Calu3 (cell line): ENCODE measurements around the gene SLAMF9. TPM values are rescaled to one million over a fixed set of nuclear protein-coding genes. Genes with fewer than 3 reads are reported as not detected.
A peak's percentile ranks its signal among the peaks of the same experiment; 100 is the strongest.

Experiments used
- BruUV-seq: library from RNA; stranded (reverse); fragments of 400-500 nt; replicated peaks from 2 replicates; lab custom pipeline; 2021; lab: Mats Ljungman, UMichigan
- CTCF ChIA-PET: fragments of 300-600 bp; sonication (Branson Sonifier 250); formaldehyde crosslinking; loops from one replicate; lab custom pipeline; 2022; ENCODE audit warnings: antibody characterized with exemption; lab: Charles Lee
- DNase-seq: peaks from one replicate; pipeline ENCODE4 v3.0.0; 2022
- H3K27ac Mint-ChIP-seq: one replicate; pipeline ENCODE4 v1.8.0; 2022; ENCODE audit warnings: mixed read lengths; ENCODE audit not compliant: unreplicated experiment
- H3K27me3 Mint-ChIP-seq: one replicate; pipeline ENCODE4 v1.8.0; 2022; ENCODE audit warnings: mixed read lengths; ENCODE audit not compliant: unreplicated experiment
- H3K36me3 Mint-ChIP-seq: one replicate; pipeline ENCODE4 v1.8.0; 2022; ENCODE audit warnings: mild to moderate bottlenecking, moderate library complexity, mixed read lengths; ENCODE audit not compliant: insufficient read depth, unreplicated experiment
- H3K4me1 Mint-ChIP-seq: one replicate; pipeline ENCODE4 v1.8.0; 2022; ENCODE audit warnings: mild to moderate bottlenecking, low read depth, mixed read lengths; ENCODE audit not compliant: unreplicated experiment
- H3K4me3 Mint-ChIP-seq: one replicate; pipeline ENCODE4 v1.8.0; 2022; ENCODE audit warnings: mild to moderate bottlenecking, low read depth, moderate library complexity, mixed read lengths; ENCODE audit not compliant: unreplicated experiment
- H3K9me3 Mint-ChIP-seq: one replicate; pipeline ENCODE4 v1.8.0; 2022; ENCODE audit warnings: low read depth, mixed read lengths; ENCODE audit not compliant: unreplicated experiment
- intact Hi-C: fragments of 100-400 bp; cut with micrococcal nuclease; formaldehyde crosslinking; loops from one replicate; pipeline ENCODE4 v1.10.0; 2022; ENCODE audit not compliant: unreplicated experiment
- total RNA-seq: library from RNA; stranded (reverse); gene quantifications from 2 replicates; pipeline ENCODE4 v1.2.3, GENCODE V29; 2022
- TF ChIP-seq, protein P1 (sequence below): fragments of 200-600 bp; IDR thresholded peaks from one replicate; pipeline ENCODE4 v1.8.0; 2022; ENCODE audit warnings: antibody characterized with exemption; ENCODE audit not compliant: unreplicated experiment

SLAMF9 gene
- total RNA-seq, 1 experiment from 2014 or later, result not detected

DNA sequence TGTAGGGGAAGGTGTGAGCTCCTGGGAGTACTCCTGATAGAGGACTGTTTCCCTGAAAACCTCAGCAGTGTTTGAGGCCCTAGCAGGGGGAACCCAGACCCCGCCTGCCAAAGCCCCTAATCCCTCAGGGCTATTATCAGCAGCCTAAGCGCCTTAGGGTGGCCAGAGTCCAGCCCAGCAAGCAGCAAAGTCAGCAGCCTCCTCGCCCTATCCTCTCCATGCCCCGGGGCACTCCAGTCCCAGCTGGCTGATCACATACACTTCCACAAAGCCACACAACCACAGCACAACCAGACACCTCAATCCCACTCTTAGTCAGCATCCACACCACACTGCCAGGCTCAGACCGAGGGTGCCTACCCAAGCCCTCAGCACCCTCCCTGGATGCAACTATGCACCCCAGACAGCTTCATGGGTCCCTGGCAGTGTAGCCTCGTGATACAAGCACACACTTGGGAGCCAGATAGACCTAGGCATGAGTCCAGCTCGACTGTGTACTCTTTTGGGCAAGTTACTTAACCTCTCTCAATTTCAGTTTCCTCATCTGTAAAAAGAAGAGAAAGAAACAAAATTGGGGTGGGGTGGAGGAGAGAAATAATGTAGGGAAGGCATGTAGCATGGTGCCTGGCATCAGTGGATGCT, 15.7 kb downstream of the SLAMF9 start:
- CTCF ChIA-PET, result interaction anchor here (0.9 to 5.4 kb wide), 3 partner anchors 13 to 68 kb away, joined by 5 to 55 read pairs (median 6); partner anchors contain the start of gene TAGLN2
- no peak for DNase-seq
- Mint-ChIP-seq H3K27ac (no peak overlapping the region), H3K4me1 (peaks cover 30% of the 10 kb centered on the region), H3K9me3 (no peaks in the 10 kb centered on the region), H3K36me3 (no peaks in the 10 kb centered on the region), H3K4me3 (no peak overlapping the region), H3K27me3 (no peaks in the 10 kb centered on the region)
- TF ChIP-seq, protein P1, sequence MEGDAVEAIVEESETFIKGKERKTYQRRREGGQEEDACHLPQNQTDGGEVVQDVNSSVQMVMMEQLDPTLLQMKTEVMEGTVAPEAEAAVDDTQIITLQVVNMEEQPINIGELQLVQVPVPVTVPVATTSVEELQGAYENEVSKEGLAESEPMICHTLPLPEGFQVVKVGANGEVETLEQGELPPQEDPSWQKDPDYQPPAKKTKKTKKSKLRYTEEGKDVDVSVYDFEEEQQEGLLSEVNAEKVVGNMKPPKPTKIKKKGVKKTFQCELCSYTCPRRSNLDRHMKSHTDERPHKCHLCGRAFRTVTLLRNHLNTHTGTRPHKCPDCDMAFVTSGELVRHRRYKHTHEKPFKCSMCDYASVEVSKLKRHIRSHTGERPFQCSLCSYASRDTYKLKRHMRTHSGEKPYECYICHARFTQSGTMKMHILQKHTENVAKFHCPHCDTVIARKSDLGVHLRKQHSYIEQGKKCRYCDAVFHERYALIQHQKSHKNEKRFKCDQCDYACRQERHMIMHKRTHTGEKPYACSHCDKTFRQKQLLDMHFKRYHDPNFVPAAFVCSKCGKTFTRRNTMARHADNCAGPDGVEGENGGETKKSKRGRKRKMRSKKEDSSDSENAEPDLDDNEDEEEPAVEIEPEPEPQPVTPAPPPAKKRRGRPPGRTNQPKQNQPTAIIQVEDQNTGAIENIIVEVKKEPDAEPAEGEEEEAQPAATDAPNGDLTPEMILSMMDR, result no peak
- no TSS peak for BruUV-seq
- intact Hi-C loops, result loop anchor here (10.0 kb wide), 1 partner anchor 146 kb away; the partner anchor contains the start of gene KCNJ9

DNA sequence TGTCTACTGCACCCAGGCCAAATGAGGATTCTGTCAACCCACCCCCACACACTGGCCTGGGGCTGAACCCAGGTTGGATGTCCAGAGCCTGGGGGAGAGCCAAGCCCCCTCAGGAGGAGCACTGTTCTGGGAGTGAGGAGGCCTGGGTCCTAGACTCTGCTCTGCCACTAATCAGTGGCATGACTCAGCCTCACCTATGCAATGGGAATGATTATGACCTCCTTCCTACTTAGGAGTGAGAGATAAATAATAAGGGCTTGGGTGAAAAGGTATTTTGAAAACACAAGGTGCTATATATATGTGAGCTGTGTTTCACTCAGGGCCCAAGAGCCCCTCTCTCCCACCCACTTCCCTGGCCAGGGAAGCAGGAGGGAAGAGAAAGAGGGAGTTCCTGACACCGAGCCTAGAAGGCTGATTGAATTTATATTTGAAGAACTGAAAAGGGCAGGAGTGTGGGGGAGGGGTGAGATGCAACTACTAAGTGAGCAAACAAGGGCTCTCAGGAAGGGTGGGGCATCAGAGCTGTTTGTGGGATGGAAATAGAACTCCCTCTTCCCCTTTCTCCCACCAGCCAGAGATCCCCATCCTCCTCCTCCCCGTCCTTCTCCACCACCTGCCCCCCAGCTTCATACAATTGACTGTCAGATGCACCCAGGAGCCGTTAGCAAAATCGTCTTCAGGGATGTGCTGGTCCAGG, 16.8 kb downstream of the SLAMF9 start:
- H3K27me3 Mint-ChIP-seq, result no peaks in the 10 kb centered on the region
- H3K4me1 Mint-ChIP-seq, result peaks cover 39% of the 10 kb centered on the region
- H3K36me3 Mint-ChIP-seq, result no peaks in the 10 kb centered on the region
- H3K4me3 Mint-ChIP-seq, result no peak overlapping the region
- no peaks in the 10 kb centered on the region for H3K9me3 Mint-ChIP-seq
- TF ChIP-seq, protein P1, result no peak
- no peak for DNase-seq
- no peak overlapping the region for H3K27ac Mint-ChIP-seq
- intact Hi-C loops, result loop anchor here (10.0 kb wide), 1 partner anchor 148 kb away; the partner anchor contains the start of gene KCNJ9
- CTCF ChIA-PET, result interaction anchor here (0.7 to 5.4 kb wide), 3 partner anchors 8 to 69 kb away, joined by 3 to 55 read pairs (median 5); partner anchors contain the start of gene IGSF9
- BruUV-seq, result no TSS peak

DNA sequence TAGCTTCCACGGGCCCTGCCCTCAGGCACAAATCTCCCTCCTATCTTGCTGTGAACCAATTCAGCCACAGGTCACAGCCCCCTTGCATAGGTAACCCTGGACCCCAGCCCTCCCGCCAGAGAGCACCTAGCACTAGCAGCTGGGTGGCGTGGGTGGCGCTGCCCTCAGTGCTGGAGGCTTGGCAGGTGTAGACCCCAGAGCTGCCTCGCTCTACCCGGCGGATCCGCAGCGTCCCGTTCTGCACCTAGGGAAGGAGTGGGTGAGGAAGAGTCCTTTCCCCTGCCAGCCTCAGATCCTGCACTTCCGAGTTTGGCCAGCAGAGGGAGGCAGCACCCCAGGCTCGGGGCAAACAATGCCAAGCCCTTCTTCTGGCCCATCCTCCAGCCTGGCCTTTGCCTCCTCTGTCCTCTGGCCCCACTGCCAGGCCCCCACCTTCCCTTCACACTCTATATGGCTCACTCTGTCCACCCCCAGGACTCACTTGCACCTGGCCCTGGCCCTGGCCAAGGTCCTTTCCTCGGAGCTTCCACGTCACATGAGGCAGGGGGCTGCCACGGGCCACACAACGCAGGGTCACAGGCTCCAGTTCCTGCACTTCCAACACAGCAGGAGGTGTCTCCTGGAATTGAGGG, 17.6 kb downstream of the SLAMF9 start:
- TF ChIP-seq, protein P1, result peak; percentile 100
- CTCF ChIA-PET, result interaction anchor here (0.7 to 5.4 kb wide), 2 partner anchors 70 to 138 kb away, joined by 3 to 55 read pairs; no protein-coding TSS in a partner anchor
- peak; percentile 93 for DNase-seq
- intact Hi-C loops, result loop anchor here (1.0 to 10.0 kb wide), 2 partner anchors 70 to 148 kb away; partner anchors contain the start of gene KCNJ9
- Mint-ChIP-seq H3K27me3 (no peaks in the 10 kb centered on the region), H3K36me3 (no peaks in the 10 kb centered on the region), H3K4me1 (peaks cover 39% of the 10 kb centered on the region), H3K9me3 (no peaks in the 10 kb centered on the region), H3K27ac (no peak overlapping the region), H3K4me3 (no peak overlapping the region)
- BruUV-seq, result no TSS peak

DNA sequence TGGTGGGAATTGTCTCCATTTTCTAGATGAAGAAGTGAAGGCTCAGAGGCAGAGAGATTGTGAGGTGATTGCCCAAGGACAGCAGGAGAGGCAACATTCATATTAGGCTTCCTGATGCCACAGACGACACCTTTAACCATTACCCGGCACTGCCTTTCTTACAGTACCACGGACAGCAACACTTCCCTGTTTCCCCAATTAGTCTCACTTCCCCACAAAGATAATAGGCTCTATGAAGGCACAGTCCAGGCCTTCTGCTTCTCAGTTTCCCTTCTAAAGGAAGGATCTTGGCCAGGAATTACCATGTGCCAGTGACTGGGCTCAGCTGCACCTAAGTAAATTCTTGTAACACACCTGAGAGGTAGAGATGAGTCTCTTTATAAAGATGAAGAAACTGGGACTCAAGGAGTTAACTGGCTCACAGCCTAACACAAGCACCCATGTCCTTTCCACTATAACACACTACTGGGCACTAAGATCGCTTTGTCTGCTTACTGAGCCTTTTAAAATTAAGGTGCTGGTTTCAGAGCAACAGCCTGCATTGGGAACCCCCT, 18.2 kb downstream of the SLAMF9 start:
- no peak for DNase-seq
- intact Hi-C loops, result loop anchor here (1.0 to 10.0 kb wide), 2 partner anchors 71 to 149 kb away; partner anchors contain the start of gene KCNJ9
- H3K9me3 Mint-ChIP-seq, result no peaks in the 10 kb centered on the region
- H3K4me1 Mint-ChIP-seq, result peaks cover 39% of the 10 kb centered on the region
- H3K27ac Mint-ChIP-seq, result no peak overlapping the region
- H3K27me3 Mint-ChIP-seq, result no peaks in the 10 kb centered on the region
- CTCF ChIA-PET, result interaction anchor here (0.7 to 4.8 kb wide), 2 partner anchors 72 to 137 kb away, joined by 3 to 20 read pairs; no protein-coding TSS in a partner anchor
- no peak overlapping the region for H3K4me3 Mint-ChIP-seq
- peaks cover 3% of the 10 kb centered on the region for H3K36me3 Mint-ChIP-seq
- BruUV-seq, result no TSS peak
- TF ChIP-seq, protein P1, result no peak
